T-helper 2 cell (primary cell): ENCODE measurements around the gene RXRA.

Source experiments
- DNase-seq, 5 experiments: peaks; one replicate each; pipeline versions ENCODE4 v3.0.0 to v3.0.0-alpha.2; 2012 to 2022

The RXRA gene

GRCh38 chr9:134313470-134313869 is 12.8 kb upstream of the RXRA start:
- no peak for DNase-seq

- no peak for DNase-seq
These were observed 12.0 kb upstream of the RXRA start for GRCh38 chr9:134314039-134314949.

DNA sequence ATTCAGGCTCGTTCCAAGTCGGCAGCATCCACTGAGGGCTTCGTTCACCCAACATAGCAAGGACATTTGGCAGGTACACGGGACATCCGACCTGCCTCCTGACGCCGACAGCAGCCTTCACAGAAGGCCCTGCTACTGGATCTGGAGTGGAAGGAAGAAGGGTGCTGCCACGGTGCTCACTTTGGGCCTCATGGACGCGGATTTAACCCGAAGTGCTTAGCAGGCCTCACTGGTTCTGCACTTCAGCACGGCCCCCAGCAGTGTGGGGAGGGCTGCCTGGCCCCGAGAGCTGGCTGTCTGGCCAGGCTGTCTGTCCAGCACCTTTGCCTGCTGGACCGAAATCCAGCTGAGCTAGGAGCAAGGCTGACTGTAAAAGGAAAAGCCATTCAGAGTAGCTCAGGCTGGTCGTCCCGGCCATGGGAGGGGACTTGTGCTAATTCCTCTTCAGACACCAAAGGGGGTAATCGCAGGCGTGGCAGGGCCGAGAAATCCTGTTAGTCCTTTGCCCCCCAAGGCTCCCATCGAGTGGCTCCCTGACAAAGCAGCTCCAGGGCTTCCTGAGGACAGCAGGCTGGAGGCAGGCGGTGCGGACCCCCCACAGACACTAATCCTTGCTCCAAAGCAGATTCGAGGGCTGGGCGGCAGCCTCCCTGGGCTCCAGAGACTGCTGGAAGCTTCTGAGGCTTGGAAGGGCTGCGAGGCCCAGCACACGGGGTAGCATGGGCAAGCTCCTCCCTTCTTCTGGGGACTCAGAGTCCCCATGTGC is 11.1 kb upstream of the RXRA start:
- no peak for DNase-seq

GRCh38 chr9:134315716-134316448 is 10.4 kb upstream of the RXRA start:
- no peak for DNase-seq

DNA sequence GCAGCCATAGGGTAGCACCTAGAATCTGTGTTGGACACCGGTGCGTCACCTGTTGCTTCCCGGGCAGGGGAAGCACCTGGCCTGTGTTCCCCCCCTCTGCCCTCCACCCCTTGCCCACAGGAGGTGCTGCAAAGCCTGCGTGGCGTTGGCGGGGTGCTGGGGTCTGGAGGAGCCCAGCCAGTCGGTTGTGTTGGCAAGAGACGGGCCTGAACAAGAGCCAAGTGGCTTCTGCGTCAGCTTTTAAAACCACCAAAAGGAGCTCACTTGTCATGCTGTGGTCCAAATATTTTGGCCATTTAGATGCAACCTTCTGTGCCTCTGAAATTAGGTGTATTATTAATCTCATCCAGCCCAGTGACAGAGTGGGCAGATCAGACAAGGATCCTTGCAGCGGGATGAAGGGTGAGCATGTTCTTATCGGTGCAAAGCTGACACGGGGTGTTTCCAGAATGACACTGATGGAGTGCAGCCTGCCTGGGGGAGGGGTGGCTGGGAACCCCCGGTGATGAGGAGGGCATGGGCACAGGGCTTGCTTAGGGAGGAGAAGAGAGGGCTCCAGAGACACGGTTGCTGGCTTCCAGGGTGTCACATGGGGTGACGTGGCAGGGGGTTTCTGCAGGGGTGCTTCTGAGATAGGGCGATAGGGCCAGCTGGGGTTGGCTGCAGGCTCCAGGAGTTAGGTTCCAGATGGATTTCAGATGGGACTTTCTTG is 9.7 kb upstream of the RXRA start:
- DNase-seq: no peak

- DNase-seq: no peak
These were observed 8.9 kb upstream of the RXRA start for GRCh38 chr9:134317400-134317789.

GRCh38 chr9:134317790-134318414 is 8.4 kb upstream of the RXRA start:
- DNase-seq: no peak

DNA sequence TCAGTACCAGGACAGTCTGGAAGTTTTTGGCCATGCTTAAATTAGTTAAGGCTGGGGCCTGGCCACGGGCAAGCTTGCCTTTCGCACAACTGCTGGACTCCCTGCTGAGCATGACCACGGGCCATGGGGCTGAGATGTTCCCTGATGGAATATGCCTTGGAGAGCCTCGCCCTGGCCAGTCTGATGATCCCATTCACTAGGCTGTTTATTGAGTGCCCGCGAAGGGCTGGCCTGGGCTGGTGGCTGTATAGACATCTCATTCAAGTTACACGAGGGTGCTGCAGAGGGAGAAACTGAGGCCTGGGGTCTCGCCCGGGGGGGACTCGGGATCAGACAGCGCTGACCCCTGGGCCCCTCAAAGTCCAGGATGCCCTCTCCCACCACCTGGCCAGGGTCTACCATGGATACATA is 7.8 kb upstream of the RXRA start:
- no peak for DNase-seq

GRCh38 chr9:134318941-134319305 is 7.3 kb upstream of the RXRA start:
- DNase-seq: no peak

DNA sequence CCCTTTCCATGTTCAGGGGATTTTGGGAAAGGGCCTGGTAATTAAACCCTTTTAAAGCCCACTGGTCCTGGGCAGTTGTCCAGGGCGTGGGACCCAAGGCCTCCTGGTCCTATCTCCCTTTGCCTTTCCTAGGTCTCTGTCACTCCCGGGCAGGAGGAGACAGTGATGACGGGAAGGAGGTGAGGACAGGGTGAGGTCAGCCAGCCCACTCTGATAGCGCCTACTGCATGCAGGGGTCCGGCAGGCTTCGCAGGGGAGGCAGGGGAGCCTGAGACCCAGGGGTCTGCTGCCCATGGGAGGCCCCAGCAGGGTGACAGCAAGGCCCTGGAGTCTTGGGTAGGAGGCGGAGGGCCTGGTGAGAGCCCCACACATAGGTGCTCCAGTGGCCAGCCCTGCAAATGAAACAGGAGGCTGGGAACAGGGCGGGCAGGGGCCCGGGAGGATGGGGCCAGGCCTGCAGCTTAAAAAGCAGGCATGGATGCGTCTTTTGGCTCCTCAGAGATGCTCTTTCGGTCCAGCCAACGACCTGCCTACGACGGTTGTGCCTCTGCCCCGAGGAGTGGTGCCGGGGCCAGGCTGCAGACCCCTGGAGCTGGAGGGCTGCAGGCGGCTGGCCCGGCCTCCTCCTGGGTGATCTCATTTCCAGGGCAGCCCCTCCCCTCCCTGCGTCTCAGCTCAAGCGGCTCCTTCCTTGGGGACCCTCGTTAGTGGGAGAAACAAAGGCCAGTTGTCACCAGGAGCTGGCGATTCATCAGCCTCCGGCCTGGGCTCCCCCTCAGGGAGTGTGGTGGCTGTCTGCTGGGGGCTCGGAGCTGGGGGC is 6.7 kb upstream of the RXRA start:
- no peak for DNase-seq

GRCh38 chr9:134320126-134320867 is 6.0 kb upstream of the RXRA start:
- DNase-seq: peak in 1 of 5 experiments; percentile 22

- DNase-seq: no peak
These were observed 5.3 kb upstream of the RXRA start for GRCh38 chr9:134320868-134321471.

- no peak for DNase-seq
These were observed 4.7 kb upstream of the RXRA start for GRCh38 chr9:134321531-134321930.

DNA sequence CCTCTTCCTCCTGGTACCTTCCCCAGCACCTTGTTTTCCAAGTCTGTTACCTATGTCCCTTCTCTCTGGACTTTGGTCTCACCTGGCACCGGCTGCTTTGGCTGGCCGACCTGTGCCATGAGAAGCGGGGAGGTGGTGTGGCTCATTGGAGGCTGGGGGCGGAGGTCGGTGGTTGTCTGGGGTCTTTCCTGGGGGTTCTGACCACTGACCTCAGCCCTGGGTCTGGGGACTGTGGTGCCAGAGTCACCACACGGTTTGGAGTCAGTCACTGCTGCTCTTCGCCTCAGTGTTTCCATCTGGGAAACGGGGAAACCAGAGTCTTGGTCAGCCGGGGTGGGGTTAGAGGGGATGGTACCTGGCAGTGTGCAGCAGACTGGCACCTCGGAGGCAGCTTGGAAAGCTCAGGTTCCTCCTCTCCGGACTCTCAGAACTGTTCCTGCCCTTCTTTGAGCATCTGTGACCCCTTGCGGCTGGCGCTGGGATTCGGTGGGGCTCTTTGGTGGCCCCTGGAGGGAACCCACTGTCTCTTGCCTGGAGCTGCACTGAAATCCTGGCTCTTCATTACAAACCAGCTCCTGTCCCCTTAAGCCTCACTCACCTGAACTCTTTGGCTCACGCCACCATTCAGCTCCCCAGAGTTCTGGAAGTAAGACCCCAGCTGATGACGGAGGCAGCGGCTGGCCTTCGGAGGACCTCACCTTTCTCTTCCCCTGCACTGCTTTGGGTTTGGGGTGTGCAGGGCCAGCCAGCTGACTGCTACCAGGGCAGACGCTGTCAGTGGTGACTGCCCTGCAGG is 4.1 kb upstream of the RXRA start:
- no peak for DNase-seq

GRCh38 chr9:134322781-134323241 is 3.4 kb upstream of the RXRA start:
- no peak for DNase-seq

DNA sequence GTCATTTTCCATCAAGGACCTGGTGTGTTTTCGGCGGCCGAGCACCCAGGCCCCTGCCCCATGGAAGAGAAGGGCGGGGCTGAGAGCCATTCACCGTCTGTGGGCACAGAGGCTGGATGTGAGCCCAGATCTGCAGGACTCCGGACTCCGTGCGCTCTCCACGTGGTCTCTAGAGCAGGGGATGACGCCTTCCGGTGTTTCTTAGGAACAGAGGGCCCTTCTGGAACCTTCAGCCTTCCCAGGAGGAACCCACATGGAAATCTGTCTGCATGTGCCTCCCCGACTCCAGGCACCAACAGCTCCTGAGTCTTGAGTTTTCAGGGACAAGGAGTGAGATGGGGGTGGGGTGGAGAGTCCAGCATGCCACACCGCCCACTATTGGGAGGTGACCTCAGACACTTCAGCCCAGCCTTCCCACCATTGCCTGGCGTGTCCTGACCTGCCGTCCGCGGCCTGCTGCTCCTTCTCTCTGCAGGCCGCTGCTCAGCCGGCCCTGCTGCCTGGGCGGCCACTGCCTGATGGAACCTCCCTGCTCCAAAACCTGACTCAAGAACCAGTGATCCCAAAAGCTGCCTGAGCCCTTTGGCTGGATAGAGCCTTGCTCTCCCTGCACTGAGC is 2.4 kb upstream of the RXRA start:
- DNase-seq: no peak

DNA sequence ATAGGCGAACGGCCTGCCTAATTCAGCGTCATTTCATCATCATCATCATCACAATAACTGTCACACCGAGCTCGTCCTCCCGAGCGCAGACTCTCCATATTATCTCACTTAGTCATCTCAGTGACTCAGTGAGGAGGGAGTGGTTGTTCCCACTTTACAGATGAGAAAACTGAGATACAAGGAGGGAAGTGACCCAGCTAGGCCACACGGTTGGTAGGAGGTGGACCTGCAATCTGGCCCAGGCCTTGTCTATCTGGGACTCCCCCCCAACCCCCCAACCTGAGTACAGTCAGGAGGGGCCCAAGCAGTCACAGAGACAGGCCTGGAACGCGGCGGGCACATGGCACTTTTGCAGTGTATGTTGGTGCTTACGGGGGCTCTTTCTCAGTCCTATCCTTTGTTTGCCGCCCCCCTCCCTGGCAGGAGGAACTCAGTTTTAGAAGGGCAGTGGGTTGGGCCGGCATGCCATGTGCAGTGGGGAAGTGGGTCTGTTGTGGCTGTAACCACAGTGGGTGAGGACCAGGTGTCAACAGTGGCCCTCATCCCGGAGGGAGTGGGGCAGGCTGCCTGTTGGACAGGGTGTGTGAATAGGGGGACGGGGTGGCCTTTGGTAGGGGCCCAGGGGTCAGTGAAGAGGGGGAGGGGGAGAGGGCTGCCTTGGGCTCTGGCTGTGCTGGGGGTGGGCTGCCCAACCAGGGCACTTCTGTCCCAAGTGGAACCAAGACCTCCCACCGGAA is 1.7 kb upstream of the RXRA start:
- DNase-seq: no peak
